GM18505 (cell line): ENCODE measurements around the gene ODF2.
"Not testable (repeated sequence)": the region's sequence is repeated elsewhere in the genome, so short reads cannot be mapped to it uniquely, and the experiment has no call there.

Experiments
- ATAC-seq: cut with Tn5 transposase; IDR thresholded peaks from one replicate; pipeline ENCODE4 v1.9.1; 2021; ENCODE audit not compliant: unreplicated experiment
- POLR2A ChIP-seq: IDR thresholded peaks from 4 replicates; pipeline ENCODE4 v1.6.1; 2011; ENCODE audit warnings: borderline replicate concordance; ENCODE audit not compliant: insufficient read depth, insufficient read length; ENCODE audit errors: extremely low read depth

ODF2 gene

DNA sequence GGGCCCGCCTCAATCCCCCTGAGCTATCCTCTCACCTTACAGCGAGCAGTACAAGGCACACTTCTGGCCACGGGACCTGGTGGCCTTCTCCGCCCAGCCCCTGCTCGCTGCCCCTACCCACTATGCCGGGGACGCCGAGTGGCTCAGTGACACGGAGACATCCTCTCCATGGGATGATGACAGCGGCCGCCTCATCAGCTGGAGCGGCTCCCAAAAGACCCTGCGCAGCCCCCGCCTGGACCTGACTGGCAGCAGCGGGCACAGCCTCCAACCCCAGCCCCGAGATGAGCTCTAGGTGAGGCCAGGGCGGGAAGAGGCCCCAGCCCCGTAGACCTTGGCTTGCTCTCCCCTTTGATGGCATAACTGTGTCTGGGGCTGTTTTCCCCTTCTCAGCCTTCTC lies 20.2 kb upstream of the ODF2 start:
- ATAC-seq: no peak
- no peak for TF ChIP-seq POLR2A

DNA sequence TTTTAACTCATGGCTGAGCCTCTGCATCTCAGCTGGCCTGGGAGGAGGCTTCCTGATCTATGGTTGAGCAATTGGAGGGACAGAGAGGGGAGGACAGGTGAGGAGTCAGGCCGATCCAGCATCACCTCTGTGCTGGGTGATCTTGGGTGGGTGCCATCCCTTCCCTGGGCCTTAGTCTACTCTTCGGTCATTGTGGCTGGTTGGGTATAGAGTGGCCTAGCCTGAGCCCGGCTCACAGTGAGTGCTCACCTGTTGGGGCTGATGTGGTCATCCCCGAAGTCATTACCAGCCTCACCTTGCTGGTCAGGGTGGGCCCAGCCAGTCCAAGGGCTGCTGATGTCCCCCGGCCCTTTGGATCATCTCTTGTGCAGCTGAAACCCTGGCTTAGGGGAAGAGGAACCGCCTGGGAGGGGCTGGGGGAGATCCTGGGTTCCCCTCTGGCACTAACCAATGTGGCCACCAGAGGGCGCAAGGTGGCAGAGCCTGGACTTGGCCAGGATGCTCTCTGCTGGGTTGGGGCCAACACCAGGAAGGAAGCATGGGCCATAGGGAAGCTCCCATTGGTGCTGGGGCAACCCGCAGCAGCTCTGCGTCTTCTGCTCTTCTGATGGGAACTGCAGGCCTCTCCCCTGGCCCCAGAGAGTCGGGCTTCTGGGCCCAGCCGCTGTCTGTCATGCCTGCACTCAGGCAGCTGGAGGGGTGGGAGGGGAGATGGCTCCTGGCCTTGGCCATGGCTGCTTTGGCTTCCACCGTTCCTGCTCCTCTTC lies 17.3 kb upstream of the ODF2 start:
- no peak for TF ChIP-seq POLR2A
- ATAC-seq: no peak

DNA sequence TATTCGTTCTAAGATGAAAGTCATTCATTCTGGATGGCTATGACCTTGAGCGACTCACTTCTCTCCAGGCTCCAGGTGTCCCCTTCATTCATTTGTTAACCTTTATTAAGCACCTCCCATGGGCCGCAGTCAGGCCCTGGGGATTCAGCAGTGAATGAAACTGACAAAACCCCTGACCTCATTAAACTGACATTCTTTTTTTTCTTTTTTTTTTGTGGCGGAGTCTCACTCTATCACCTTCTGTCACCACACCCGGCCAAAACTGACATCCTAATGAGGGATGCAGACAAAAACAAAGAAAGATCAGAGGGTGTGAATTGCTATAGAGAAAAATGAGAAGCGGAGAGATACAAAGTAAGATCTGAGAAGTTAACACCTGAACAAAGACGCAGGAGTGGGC lies 16.5 kb upstream of the ODF2 start:
- no peak for ATAC-seq
- TF ChIP-seq POLR2A: no peak

DNA sequence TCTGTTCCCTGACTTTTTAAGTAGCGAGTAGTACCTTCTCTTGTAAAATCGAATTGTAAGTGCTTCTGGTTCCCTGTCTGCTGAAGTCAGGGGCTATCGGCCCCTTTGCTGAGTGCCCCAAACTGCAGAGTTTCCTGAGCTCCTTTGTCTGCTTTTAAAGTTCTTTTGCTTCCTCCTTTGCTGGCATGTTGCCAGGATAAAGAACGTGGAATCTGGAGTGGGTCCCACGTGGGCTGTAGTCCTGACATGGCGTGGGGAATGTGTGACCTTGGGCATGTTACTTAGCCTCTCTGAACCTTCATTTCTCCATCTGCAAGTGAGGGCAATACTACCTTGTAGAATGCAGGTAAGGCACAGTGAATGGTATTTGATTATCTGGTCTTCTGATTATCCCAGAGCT lies 13.7 kb upstream of the ODF2 start:
- ATAC-seq: no peak
- TF ChIP-seq POLR2A: no peak

DNA sequence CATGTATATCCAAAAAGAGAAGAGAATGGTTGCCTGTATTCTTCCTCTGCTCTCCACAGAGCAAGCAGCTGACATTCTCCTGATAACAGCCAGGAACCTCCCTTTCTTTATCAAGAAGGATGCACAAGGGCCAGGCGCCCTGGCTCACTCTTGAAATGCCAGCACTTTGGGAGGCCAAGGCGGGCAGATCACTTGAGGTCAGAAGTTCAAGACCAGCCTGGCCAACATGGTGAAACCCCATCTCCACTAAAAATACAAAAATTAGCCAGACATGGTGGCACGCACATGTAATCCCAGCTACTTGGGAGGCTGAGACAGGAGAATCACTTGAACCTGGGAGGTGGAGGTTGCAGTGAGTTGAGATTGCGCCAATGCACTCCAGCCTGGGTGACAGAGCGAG lies 9.3 kb upstream of the ODF2 start:
- not testable (repeated sequence) for ATAC-seq

DNA sequence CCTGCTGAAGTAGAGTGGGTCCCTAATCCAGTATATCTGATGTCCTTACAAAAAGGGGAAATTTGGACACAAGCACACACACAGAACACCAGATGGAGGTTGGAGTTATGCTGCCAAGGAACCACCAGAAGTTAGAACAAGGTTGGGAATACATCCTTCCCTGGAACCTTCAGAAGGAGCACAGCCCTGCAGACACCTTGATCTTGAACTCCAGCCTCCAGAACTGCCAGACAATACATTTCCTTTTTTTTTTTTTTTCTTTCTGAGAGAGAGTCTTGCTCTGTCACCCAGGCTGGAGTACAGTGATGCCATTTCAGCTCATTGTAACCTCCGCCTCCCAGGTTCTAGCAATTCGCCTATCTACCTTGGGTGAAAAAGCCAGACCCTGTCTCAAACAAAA lies 7.1 kb upstream of the ODF2 start:
- no peak for ATAC-seq
- no peak for TF ChIP-seq POLR2A

DNA sequence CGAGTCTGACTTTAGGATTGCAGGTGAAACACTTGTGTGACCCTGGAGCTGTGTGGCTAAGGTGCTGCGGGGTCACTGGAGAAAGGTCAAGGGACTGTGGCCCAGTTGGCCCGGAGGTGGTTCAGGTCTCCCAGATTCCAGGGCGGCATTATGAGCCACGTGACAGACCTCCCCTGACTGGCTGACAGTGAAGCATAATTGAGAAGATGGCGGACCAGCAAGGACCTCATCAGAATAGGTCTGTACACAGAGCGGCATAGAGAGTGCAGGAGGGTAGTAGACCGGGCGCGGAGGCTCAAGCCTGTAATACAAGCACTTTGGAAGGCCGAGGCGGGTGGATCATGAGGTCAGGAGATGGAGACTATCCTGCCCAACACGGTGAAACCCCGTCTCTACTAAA lies 815 bp upstream of the ODF2 start:
- no peak for ATAC-seq
- TF ChIP-seq POLR2A: no peak

DNA sequence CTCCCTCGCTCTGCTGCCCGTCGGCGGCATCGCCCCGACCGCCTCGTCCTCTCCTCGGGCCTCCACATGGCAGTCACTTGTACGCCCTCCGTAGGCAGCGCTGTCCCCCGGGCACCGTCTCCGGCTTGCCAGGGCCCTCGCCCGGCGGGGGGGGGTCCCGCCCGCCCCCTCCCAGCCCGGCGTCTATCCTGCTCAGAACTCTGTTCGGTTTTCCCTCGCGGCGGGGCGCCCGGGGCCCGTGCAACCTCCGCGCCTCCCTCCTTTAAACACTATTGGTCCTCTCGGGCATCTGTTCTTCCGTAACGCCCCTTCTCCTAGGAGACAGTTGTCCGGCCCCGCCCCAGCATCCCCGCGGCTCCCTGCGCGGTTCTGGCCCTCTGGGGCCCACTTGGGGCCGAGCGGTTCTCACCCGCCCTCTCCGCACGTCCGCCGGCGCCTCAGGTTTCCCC lies 831 bp downstream of the ODF2 start:
- ATAC-seq: peak; percentile 49
- TF ChIP-seq POLR2A: no peak

DNA sequence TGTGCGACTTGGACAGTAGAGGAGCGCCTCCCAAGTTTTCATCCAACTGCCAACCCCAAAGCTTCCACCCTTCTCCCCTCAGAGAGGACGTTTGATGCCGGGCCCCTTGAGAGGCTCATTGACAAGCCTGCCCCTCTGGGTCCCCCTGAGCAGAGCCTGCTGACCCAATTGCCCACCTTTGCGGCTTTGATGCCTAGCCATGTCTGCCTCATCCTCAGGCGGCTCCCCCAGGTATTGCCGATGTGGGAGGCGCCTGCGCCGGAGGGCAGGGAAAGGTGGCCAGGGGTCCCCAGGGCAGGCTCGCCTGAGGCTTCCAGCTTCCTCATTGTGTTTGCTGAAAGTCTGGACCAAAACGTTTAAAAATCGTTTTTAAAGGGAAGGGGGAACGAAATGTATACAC lies 1.4 kb downstream of the ODF2 start:
- no peak for TF ChIP-seq POLR2A
- no peak for ATAC-seq

DNA sequence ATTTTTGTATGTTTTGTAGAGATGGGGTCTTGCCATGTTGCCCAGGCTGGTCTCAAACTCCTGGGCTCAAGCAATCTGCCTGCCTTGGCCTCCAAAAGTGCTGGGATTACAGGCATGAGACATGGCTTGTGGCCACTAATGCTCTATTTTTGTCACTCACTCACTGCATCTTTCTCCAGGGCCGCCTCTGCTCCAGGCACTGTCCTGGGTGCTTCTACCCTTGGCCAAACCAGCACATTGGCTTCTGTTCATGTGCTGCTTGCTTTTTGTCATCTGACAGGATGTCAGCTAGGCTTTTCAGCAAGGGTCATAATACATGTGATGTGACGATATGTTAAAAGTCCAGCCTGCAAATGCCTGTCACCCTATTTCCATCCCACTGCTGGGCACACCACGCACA lies 3.2 kb downstream of the ODF2 start:
- no peak for ATAC-seq
- TF ChIP-seq POLR2A: no peak

DNA sequence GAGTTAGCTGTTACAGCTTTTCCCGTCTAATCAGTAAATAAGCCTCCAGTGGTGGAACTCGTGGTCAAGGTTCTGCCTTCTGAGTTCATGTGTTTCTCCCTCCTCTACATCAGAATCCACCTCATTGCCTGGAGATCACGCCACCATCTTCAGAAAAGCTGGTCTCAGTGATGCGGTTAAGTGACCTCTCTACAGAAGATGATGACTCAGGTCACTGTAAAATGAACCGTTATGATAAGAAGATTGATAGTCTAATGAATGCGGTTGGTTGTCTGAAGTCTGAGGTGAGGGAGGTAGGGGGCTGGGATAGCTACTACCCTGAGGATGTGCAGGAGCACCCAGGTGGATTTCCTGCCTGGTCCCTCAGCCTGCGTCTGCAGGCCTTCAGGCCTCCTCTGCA lies 13.3 kb downstream of the ODF2 start:
- no peak for ATAC-seq
- TF ChIP-seq POLR2A: no peak

DNA sequence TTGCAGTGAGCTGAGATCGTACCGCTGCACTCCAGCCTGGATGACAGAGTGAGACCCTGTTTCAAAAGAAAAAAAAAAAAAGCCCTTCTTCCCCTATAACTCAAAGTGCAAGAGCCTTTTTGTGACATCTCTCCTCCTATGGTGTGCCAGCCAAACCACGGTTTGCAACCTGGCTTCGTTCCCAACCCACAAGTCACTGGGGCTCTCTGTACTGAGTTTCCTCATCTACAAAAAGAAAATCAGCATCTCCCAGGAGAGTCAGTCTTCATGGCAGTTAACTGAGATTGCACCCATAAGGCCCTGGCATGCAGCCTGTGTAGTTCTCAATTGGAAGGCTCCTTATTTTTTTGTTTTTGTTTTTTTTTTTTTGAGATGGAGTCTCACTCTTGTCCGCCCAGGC lies 14.8 kb downstream of the ODF2 start:
- ATAC-seq: no peak
- no peak for TF ChIP-seq POLR2A

DNA sequence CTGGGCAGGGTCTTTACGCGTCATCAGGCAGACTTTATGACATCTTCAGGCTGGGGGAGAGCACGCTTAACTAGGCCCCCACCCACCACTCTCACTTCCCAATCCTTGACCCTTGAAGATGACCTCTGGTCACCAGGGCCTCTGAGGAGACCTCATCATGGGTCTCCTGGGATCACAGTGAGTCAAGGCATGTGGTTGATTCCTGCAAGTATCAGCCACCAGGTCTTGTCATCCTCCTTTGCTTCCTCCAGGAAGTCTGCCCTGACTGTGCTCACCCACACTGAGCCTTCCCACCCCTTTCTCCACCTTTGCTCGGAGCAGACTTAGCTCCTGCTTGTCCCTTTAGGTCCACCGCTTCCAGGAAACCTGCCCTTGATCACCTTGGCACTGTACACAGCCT lies 17.3 kb downstream of the ODF2 start:
- TF ChIP-seq POLR2A: no peak
- no peak for ATAC-seq

DNA sequence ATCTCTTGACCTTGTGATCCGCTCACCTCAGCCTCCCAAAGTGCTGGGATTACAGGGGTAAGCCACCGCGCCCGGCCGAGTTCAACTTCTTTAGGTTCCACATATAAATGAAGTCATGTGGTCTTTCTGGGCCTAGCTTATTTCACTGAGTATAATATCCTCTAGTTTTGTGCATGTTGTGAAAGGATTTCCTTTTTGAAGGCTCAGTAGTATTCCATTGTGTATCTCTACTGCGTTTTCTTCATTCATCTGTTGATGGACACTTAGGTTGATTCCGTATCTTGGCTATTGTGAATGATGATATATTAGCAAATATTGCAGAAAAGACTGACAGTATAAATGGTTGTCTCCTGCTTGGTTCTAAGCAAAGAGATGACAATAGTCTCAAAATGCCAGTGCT lies 20.1 kb downstream of the ODF2 start:
- no peak for ATAC-seq
- TF ChIP-seq POLR2A: no peak

DNA sequence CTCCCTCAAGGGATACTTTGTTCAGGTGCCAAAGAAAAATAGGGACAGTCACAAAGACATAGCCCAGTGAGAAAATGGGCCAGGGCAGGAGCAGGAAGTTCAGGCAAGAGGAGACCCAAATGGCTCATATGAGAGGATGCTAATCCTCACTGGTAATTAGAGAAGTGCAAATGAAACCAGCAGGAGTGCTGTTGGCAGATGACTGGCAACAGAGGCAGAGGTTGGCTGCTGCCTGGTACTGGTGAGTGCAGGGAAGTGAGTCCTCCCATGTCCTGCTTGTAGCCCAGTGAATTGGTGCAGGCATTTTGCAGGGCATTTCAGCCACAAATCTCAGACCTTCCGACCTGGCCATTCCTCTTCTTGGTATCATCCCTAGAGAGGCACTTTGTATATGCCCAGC lies 23.5 kb downstream of the ODF2 start:
- TF ChIP-seq POLR2A: no peak
- ATAC-seq: no peak
